ENCODE data around the gene ARHGEF3. TPM values are rescaled to one million over a fixed set of nuclear protein-coding genes. Genes with fewer than 3 reads are reported as not detected.

Gene ARHGEF3
- total RNA-seq, 1 experiment from 2014 or later: 4.4 TPM

DNA sequence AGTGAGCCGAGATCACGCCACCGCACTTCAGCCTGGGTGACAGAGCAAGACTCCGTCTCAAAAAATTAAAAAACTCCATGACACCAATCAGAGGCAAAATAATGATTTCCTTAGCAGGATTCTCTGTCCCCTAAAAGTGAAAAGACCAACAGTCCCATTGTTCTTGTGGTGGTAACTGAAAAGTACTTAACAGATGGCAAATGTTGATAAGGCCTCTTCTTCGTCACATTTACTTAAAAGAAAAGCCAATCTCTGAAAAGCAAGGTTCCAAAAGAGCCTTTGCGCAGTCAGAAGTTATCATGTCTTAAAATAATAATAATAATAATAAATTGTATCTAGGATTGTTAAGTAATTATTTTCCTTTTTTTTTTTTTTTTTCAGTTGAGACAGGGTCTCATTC lies 62.7 kb downstream of the ARHGEF3 start:
- DNase-seq: no peak
- H4K20me1 ChIP-seq (ENCODE audit: control insufficient read depth, insufficient read depth, insufficient read length): no peaks in the 10 kb centered on the region
- no peak overlapping the region for H3K27ac Mint-ChIP-seq

More for the DNA sequence above, 62.7 kb downstream of the ARHGEF3 start:
- no peaks in the 10 kb centered on the region for H3K27me3 Mint-ChIP-seq (ENCODE audit: low read depth)
- no peaks in the 10 kb centered on the region for H3K9me3 Mint-ChIP-seq
- no peaks in the 10 kb centered on the region for H3K79me2 ChIP-seq (ENCODE audit: insufficient read depth, low read length)
- no peaks in the 10 kb centered on the region for H3K9me3 ChIP-seq (ENCODE audit: control insufficient read depth, low read depth, low read length)
- no peaks in the 10 kb centered on the region for H3K23me2 ChIP-seq (ENCODE audit: insufficient read length, low read depth, low read length, poor library complexity, severe bottlenecking)
- no peaks in the 10 kb centered on the region; a peak in 1 of 7 replicates for H3K36me3 Mint-ChIP-seq (ENCODE audit: insufficient read depth in 1 of 3, low read depth in 3 of 3)
- H3K4ac ChIP-seq (ENCODE audit: low read depth, low read length): no peak overlapping the region
- no peak overlapping the region for H2BK120ac ChIP-seq (ENCODE audit: low read depth, low read length, poor library complexity, severe bottlenecking)
- no peak overlapping the region for H4K5ac ChIP-seq (ENCODE audit: insufficient read length, low read depth, low read length)
- H3K4me2 ChIP-seq (ENCODE audit: insufficient read depth, insufficient read length, low read length): no peak overlapping the region
- H3K18ac ChIP-seq (ENCODE audit: insufficient read length, low read depth, low read length): no peak overlapping the region
- H4K91ac ChIP-seq (ENCODE audit: insufficient read length, low read depth, low read length): no peak overlapping the region
- H3K4me3 Mint-ChIP-seq: no peak overlapping the region
- no peaks in the 10 kb centered on the region for H3K4me1 ChIP-seq (ENCODE audit: insufficient read depth, low read length)
- no peak overlapping the region for H3K9ac ChIP-seq (ENCODE audit: extremely low read depth, insufficient read length, low read length)
- no peaks in the 10 kb centered on the region for H3K27me3 ChIP-seq (ENCODE audit: insufficient read depth, low read length)
- no peak overlapping the region for H2AK5ac ChIP-seq (ENCODE audit: insufficient read length, low read length)
- no peak overlapping the region for H3K14ac ChIP-seq (ENCODE audit: insufficient read depth, low read length)
- no peak overlapping the region for H3K56ac ChIP-seq (ENCODE audit: insufficient read length, low read depth, low read length)
- WGBS (ENCODE audit: extremely low coverage, insufficient read length, low lambda C conversion rate): no CpG with 5 or more reads among the region's 6 CpGs
- no peaks in the 10 kb centered on the region; a peak in 1 of 4 replicates for H3K4me1 Mint-ChIP-seq
- H2BK15ac ChIP-seq (ENCODE audit: low read depth, low read length): no peak overlapping the region
- no peak overlapping the region for H4K8ac ChIP-seq (replicated peaks; ENCODE audit: insufficient read length, low read depth, low read length)
- no peak overlapping the region for H2BK20ac ChIP-seq (ENCODE audit: low read depth, low read length, poor library complexity, severe bottlenecking)
- H2AFZ ChIP-seq (ENCODE audit: low read length): no peak overlapping the region
- H3K79me1 ChIP-seq (ENCODE audit: insufficient read depth, low read depth, low read length, poor library complexity, severe bottlenecking): no peaks in the 10 kb centered on the region
- H3K23ac ChIP-seq (ENCODE audit: insufficient read length, low read depth, low read length): no peak overlapping the region
- H2BK5ac ChIP-seq (ENCODE audit: insufficient read length, low read length): no peak overlapping the region
- H2BK12ac ChIP-seq (ENCODE audit: insufficient read length, low read depth, low read length): no peak overlapping the region
- no peak overlapping the region for H3T11ph ChIP-seq (ENCODE audit: low read length)
- TF ChIP-seq, protein P1, sequence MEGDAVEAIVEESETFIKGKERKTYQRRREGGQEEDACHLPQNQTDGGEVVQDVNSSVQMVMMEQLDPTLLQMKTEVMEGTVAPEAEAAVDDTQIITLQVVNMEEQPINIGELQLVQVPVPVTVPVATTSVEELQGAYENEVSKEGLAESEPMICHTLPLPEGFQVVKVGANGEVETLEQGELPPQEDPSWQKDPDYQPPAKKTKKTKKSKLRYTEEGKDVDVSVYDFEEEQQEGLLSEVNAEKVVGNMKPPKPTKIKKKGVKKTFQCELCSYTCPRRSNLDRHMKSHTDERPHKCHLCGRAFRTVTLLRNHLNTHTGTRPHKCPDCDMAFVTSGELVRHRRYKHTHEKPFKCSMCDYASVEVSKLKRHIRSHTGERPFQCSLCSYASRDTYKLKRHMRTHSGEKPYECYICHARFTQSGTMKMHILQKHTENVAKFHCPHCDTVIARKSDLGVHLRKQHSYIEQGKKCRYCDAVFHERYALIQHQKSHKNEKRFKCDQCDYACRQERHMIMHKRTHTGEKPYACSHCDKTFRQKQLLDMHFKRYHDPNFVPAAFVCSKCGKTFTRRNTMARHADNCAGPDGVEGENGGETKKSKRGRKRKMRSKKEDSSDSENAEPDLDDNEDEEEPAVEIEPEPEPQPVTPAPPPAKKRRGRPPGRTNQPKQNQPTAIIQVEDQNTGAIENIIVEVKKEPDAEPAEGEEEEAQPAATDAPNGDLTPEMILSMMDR (conservative IDR thresholded peaks at IDR 0.05): no peak
- no peak overlapping the region for H3K27ac ChIP-seq (ENCODE audit: insufficient read length, low read depth, low read length)
